NCI-H1694 (cell line): ENCODE results near the gene SLC13A4.
"Not testable (repeated sequence)": the region's sequence is repeated elsewhere in the genome, so short reads cannot be mapped to it uniquely, and the experiment has no call there.

Source experiments
- DNase-seq: peaks from one replicate; lab custom pipeline; 2025; lab: John Stamatoyannopoulos, UW

Gene SLC13A4

GRCh38 chr7:135753616-135754413 is 25.8 kb upstream of the SLC13A4 start:
- no peak for DNase-seq

GRCh38 chr7:135748770-135749169 is 20.8 kb upstream of the SLC13A4 start, which contains the start of gene FAM180A:
FAM180A (minus strand) TSS chr7:135748813; CDS start chr7:135748580, 233 bp downstream.
- DNase-seq, result no peak

- no peak for DNase-seq
Observed at GRCh38 chr7:135747366-135747765, 19.4 kb upstream of the SLC13A4 start.

GRCh38 chr7:135745703-135746312 is 17.8 kb upstream of the SLC13A4 start:
- DNase-seq, result no peak

GRCh38 chr7:135744938-135745702 is 17.1 kb upstream of the SLC13A4 start:
- no peak for DNase-seq

- DNase-seq, result no peak
Observed at GRCh38 chr7:135743907-135744731, 16.1 kb upstream of the SLC13A4 start.

GRCh38 chr7:135742371-135742770 is 14.4 kb upstream of the SLC13A4 start:
- no peak for DNase-seq

- no peak for DNase-seq
Observed at GRCh38 chr7:135741905-135742304, 13.9 kb upstream of the SLC13A4 start.

- no peak for DNase-seq
Observed at GRCh38 chr7:135740889-135741288, 12.9 kb upstream of the SLC13A4 start.

- not testable (repeated sequence) for DNase-seq
Observed at GRCh38 chr7:135737306-135737647, 9.3 kb upstream of the SLC13A4 start.

- DNase-seq, result no peak
Observed at GRCh38 chr7:135736586-135737305, 8.8 kb upstream of the SLC13A4 start.

- DNase-seq, result no peak
Observed at GRCh38 chr7:135734343-135734689, 6.3 kb upstream of the SLC13A4 start.

GRCh38 chr7:135733603-135734342 is 5.8 kb upstream of the SLC13A4 start:
- DNase-seq, result no peak

- no peak for DNase-seq
Observed at GRCh38 chr7:135731131-135731530, 3.1 kb upstream of the SLC13A4 start.

- DNase-seq, result no peak
Observed at GRCh38 chr7:135729230-135729629, 1.2 kb upstream of the SLC13A4 start.

GRCh38 chr7:135726911-135727673 is 894 bp downstream of the SLC13A4 start:
- DNase-seq, result no peak

GRCh38 chr7:135726276-135726788 is 1.7 kb downstream of the SLC13A4 start:
- DNase-seq, result no peak

- no peak for DNase-seq
Observed at GRCh38 chr7:135723411-135723810, 4.6 kb downstream of the SLC13A4 start.

- DNase-seq, result no peak
Observed at GRCh38 chr7:135721198-135721820, 6.7 kb downstream of the SLC13A4 start.
